Rectal smooth muscle tissue (tissue), 1 donor: ENCODE data around the gene AMIGO1.

ENCODE experiments used
- H3K27ac ChIP-seq: one replicate; pipeline ENCODE4 v1.7.0; 2013; ENCODE audit warnings: low read depth, low read length, inconsistent platforms
- H3K27me3 ChIP-seq: one replicate; pipeline ENCODE4 v1.7.0; 2013; ENCODE audit warnings: low read length; ENCODE audit not compliant: control insufficient read depth, insufficient read depth
- H3K36me3 ChIP-seq: one replicate; pipeline ENCODE4 v1.7.0; 2013; ENCODE audit warnings: low read length; ENCODE audit not compliant: control insufficient read depth, insufficient read depth
- H3K4me1 ChIP-seq: one replicate; pipeline ENCODE4 v1.7.0; 2013; ENCODE audit warnings: low read length; ENCODE audit not compliant: control insufficient read depth, insufficient read depth
- H3K4me3 ChIP-seq: one replicate; pipeline ENCODE4 v1.7.0; 2013; ENCODE audit warnings: low read length
- H3K9ac ChIP-seq: one replicate; pipeline ENCODE4 v1.7.0; 2013; ENCODE audit warnings: low read length

Gene AMIGO1

DNA sequence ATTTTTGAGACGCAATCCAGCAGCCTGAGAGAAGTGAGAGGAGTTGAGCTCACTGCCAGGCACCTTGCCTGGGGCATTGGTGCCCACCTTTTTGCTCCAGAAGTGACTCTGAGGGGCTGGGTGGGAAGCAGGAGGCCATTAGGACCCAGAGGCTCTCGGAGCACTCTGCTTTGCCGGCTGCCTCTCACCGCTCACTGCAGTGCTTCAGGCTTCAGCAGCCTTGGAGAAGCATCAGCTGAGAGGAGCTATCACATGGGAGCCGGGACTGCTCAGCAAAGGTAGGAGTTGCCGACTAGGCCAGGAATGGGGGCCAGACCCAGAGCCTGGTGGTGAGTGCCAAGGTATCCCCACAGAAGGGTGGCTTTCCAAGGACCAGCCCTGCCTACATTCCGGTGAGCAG is 30.1 kb upstream of the AMIGO1 start, which contains the start of gene GPR61:
GPR61 (plus strand) TSS at position 197 of the 400 bp plus-strand sequence. CDS start 3,151 bp downstream, outside the sequence.
- no peak within 1 kb of the TSS for H3K4me3 ChIP-seq
- no peaks in the 10 kb centered on the region for H3K27me3 ChIP-seq
- no peak within 1 kb of the TSS for H3K9ac ChIP-seq
- no peaks in the 10 kb centered on the region for H3K36me3 ChIP-seq
- H3K4me1 ChIP-seq = peaks cover 12% of the 10 kb centered on the region
- H3K27ac ChIP-seq = no peak within 1 kb of the TSS

DNA sequence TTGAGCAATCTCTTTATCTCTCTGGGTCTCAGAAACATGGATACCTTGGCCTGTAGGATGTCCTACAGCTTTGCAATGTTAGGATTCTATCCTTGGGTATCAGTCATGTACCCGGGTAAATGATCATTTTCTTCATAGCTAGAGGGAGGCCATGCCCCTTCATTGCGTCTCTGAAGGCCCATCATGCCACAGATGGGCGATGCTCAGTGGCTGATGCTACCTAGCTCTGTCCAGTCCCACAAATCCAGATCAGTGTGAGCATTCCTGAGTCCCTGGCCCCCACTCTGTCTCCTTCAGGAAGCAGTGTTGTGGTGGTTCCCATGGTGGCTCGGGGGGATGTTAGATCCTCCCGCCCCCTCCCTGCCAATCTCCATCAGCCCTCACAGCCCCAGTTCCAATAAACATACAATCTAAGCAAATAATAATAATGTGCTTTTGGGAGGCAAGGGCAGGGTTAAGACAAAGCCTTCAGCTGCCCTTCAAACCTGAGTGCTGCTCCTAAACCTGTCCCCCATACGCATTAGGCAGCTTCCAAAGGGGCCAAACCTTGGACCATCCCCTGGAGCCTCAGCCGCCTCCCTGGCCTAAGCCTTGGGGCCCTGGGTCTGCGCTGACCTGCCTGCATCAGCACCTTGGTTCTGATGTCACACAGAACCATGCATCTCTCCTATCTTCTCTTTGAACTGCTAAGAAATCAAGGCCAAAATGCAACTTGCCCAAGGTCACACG is 29.5 kb upstream of the AMIGO1 start:
- Histone ChIP-seq H3K36me3 (no peaks in the 10 kb centered on the region), H3K27me3 (no peaks in the 10 kb centered on the region), H3K9ac (no peak overlapping the region), H3K4me1 (peaks cover 12% of the 10 kb centered on the region), H3K4me3 (no peak overlapping the region), H3K27ac (no peak overlapping the region)

DNA sequence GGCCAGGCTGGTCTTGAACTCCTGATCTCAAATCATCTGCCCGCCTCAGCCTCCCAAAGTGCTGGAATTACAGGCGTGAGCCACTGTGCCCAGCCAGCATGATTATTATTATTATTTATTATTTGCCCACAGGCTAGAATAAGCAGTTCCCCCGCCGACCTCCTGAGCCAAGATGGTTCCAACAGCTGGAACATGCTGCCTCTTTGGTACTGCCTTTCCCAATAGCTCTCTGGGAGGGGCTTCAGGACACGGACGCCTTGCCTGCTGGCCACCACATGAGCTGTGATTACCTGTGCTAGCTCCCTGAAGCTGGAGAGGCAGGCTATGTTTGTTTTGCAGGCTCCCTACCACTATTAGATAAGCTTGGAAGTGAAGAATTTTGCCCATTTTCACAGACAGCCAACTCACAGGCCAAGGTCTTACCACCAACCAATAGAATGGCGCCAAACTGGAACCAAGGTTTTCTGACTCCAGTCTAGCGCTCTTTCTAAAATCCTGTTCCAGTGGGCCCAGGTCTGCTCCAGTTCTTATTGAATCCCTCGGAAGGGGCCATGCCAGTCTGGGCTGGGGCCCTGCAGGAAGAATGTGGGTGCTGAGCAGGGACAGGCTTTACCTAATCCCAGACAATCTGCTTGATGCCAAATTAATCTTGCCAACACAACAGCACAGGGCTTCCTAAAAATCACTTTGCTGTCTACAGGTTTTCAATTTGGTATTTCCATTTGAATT is 28.1 kb upstream of the AMIGO1 start:
- Histone ChIP-seq H3K27ac (no peak overlapping the region), H3K27me3 (no peaks in the 10 kb centered on the region), H3K9ac (no peak overlapping the region), H3K4me1 (peaks cover 14% of the 10 kb centered on the region), H3K4me3 (no peak overlapping the region), H3K36me3 (no peaks in the 10 kb centered on the region)

DNA sequence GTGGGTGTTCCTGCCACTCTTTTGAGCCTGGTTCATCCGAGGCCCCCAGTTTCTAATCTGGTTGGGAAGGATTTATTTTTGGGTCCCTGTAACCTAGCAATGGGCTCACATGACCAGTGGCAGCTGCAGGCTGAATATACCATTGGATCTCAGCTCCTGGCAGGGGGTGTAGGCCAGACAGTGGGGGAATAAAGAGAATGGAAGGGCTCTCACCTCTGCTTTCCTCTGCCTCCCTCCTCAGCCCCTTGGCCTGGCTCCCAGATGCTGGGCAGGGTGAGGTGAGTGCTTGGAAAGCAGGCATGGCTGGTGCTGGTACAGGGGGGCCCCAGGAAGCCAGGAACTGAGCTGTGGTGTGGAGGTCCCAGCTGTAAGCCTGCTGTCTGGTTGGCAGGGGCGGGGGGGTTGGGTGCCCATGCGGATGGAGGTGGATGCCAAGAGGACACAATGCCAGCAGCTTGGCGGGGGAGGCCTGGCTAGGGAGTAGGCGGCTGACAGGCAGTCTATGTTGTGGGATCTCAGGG is 26.5 kb upstream of the AMIGO1 start:
- H3K9ac ChIP-seq = no peak overlapping the region

DNA sequence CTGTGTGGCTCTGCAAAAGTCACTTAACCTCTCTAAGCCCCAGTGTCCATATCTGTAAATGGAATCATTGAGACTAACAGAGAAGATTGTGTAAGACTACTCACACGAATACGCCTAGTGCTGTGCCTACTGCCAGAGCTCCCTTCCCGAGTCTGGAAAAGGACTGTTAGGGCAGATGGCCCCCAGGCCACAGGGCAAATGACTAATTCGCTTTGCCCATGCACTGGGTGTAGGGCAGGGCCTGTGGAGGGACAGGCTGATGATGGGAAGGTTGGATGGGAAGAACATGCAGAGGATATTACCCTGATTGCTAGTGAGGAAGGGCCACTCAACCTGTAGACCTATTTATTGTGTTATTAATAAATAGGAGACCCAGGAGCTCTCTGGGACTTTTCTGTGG is 26.0 kb upstream of the AMIGO1 start:
- Histone ChIP-seq H3K27ac (peak overlapping the region; percentile 27), H3K4me1 (peaks cover 18% of the 10 kb centered on the region), H3K9ac (no peak overlapping the region), H3K4me3 (no peak overlapping the region), H3K36me3 (no peaks in the 10 kb centered on the region), H3K27me3 (no peaks in the 10 kb centered on the region)

More for the DNA sequence above, 26.5 kb upstream of the AMIGO1 start:
- no peaks in the 10 kb centered on the region for H3K27me3 ChIP-seq
- peak overlapping the region; percentile 27 for H3K27ac ChIP-seq
- no peak overlapping the region for H3K4me3 ChIP-seq
- H3K36me3 ChIP-seq = no peaks in the 10 kb centered on the region
- peaks cover 18% of the 10 kb centered on the region for H3K4me1 ChIP-seq

DNA sequence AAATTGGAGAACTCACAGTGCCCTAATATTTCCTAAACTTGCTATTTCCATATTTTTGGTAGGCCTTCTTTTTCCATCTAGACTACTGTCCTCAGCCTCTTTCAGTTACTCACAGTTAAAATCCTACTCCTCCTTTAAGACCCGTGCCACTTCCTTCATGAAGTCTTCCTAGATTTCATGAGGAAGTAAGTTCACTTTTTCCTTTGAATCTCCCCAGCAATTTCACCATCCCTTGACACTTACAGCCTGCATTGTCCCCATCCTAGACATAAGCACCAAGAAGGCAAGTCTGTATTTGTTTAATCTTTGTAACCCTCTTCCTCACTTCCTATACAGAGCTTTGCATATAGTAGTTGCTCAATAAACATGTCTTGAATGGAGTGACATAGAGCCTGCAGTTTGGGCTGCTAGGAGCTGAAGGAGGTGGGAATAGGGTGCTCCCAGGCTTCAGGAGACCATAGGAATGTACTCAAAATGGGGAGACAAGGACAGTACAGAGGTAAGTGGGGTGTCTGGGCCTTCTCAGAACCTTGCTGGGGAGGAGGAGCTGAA is 24.9 kb upstream of the AMIGO1 start:
- no peak overlapping the region for H3K4me3 ChIP-seq
- H3K9ac ChIP-seq = no peak overlapping the region
- H3K27ac ChIP-seq = no peak overlapping the region
- peaks cover 18% of the 10 kb centered on the region for H3K4me1 ChIP-seq
- no peaks in the 10 kb centered on the region for H3K27me3 ChIP-seq
- no peaks in the 10 kb centered on the region for H3K36me3 ChIP-seq

DNA sequence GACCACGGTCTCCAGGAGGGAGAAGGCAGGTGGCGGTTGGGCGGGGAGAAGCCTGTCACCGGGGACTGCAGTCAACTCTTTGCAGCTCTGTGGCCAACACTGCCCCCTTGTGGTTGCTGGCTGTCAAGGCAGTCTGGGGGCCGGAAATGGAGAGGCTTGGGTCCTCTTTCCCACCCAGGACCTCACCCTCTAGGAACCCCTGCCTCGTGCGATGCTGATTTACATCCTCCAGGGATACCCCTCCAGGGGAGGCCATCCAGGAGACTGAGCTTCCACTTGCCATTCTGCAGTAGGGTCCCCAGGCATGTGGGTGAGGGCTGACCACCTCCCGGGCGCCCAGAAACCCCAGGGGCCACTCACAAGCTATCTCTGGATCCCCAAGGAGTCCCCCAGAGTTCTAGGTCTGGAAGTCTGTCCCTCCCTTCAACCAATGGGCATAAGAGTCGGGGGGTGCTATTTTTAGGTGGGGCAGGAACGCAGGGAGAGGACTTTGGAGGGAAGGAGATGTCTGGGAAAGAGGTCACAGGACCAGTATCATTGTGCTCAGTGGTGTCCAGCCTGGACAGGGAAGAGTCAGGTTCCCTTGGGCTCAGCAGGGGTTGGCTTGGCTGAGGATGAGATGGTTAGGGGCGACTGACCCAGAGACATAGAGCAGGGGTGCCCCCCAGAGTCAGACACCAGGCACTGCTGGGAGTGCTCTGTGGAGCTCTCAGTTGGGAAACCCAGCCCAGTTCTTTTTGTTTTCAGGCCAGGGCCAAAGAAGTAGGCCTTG is 23.0 kb upstream of the AMIGO1 start:
- Histone ChIP-seq H3K4me1 (peaks cover 18% of the 10 kb centered on the region), H3K36me3 (no peaks in the 10 kb centered on the region), H3K27me3 (no peaks in the 10 kb centered on the region), H3K27ac (no peak overlapping the region), H3K4me3 (peak overlapping the region; percentile 55), H3K9ac (no peak overlapping the region)

DNA sequence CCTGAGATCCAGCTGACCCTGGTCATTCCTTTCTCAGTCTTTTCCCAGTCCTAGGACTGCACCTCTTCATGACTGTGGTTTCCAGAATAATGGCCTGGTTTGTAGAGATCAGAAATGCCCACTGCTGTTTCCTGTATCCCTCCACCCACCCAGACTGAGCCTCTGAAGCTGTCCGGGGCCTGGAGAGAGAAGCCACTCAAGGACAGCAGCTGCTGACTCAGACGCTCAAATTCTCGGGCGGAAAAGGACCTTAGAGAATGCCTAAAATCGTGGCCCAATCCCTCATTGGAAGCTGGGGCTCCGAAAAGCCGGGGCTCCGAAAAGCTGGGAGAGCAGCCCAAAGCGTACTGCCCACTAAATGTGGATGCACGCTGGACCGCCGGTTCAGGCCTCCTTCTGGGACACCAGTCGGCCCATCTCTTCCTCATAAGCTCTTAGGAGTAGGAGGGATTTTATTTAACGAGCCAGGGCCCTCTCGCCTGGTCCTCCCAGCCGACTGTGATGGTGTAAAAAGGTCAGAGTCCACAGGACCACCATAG is 22.4 kb upstream of the AMIGO1 start:
- peaks cover 18% of the 10 kb centered on the region for H3K4me1 ChIP-seq
- H3K27me3 ChIP-seq = no peaks in the 10 kb centered on the region
- H3K36me3 ChIP-seq = no peaks in the 10 kb centered on the region
- no peak overlapping the region for H3K27ac ChIP-seq
- no peak overlapping the region for H3K9ac ChIP-seq
- H3K4me3 ChIP-seq = peak overlapping the region; percentile 55

DNA sequence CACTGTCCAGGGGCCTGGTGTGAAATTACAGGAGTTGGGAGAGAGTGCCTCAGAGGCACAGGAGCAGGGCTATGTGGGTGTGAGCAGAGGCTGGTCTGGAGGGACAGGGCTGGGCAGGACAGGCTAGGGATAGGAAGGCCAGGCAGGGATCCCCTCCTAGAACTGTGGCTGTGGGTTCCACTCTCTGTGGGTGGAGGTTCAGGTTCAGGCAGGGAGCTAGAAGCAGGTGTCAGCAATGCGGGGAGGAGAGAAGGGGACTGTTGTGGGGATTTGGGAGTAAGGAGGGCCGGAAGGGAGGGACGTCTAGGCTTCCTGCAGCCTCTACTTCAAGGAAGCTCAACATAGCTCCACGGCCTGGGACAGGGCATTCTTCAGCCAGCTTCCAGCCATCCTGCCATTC is 21.9 kb upstream of the AMIGO1 start:
- Histone ChIP-seq H3K4me1 (peaks cover 13% of the 10 kb centered on the region), H3K4me3 (no peak overlapping the region), H3K27me3 (no peaks in the 10 kb centered on the region), H3K27ac (no peak overlapping the region), H3K36me3 (no peaks in the 10 kb centered on the region), H3K9ac (no peak overlapping the region)

DNA sequence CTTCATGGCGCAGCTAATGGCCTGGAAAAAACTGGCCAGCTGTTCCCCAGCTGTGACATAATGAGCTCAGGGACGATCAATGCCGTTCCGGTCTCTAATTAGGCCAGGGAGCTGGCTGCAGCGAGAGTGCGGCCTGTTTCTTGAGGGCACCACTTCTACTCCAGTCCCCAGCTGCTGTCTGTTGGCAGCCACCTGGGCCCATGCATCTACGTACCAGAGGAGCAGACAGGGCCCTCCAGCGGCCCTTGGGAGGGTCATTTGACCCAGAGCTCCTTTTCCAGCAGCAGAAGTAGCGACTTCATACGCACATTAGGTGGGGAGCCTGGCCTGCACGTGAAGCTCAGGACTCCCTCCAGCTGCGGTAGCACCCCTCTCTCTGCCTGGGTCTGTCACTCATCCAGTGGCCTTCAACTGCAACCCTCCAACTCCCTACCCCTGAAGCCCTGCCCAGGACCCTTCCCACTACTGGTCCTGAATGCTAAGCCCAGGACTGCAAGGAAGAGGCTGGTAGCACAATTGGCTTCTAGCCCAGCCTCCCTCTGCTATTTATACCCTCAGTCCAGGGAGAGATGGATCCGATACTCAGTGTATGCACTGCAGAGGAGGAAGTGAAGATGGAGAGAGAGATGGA is 21.0 kb upstream of the AMIGO1 start:
- Histone ChIP-seq H3K36me3 (no peaks in the 10 kb centered on the region), H3K4me1 (peaks cover 8% of the 10 kb centered on the region), H3K4me3 (no peak overlapping the region), H3K9ac (no peak overlapping the region), H3K27me3 (no peaks in the 10 kb centered on the region), H3K27ac (no peak overlapping the region)

DNA sequence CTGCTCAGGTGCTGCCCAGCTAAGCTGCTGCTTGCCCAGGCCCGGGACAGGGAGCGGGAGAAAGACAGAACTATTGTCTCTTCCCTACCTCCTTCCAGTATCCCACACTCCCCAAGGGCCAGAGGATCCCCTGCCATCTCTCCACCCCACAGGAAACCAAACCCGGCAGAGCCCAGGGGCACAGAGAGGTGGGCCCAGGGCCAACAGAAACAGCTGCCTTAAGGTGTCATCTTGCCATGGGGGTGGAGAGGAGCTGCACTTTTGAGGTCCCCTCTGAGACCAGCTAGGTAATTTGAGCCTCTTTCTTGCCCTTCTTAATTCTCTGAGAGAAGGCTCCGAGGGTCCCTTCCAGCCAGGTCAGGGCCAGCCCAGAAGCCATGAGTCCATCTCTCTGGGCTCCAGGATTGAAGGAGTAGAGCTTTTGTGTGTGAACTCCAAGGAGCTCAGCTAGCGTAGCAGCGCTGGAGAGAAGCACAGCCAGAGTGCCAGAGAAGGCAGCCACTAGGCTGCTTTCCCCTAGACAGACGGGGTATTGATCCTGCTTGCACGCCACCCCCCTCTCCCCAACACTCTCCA is 20.4 kb upstream of the AMIGO1 start:
- Histone ChIP-seq H3K9ac (no peak overlapping the region), H3K27ac (no peak overlapping the region), H3K4me3 (no peak overlapping the region)

More for the DNA sequence above, 20.4 kb upstream of the AMIGO1 start:
- no peaks in the 10 kb centered on the region for H3K27me3 ChIP-seq
- no peaks in the 10 kb centered on the region for H3K36me3 ChIP-seq
- peaks cover 6% of the 10 kb centered on the region for H3K4me1 ChIP-seq
